Liver (tissue), 9 donors: ENCODE results near the gene SEPTIN5. TPM values are rescaled to one million over a fixed set of nuclear protein-coding genes. Genes with fewer than 3 reads are reported as not detected.

Source experiments
- DNase-seq: peaks from one replicate; pipeline ENCODE4 v3.0.0-alpha.2; 2017; ENCODE audit warnings: low spot score
- H3K27ac ChIP-seq, 2 donors: one replicate each; pipeline ENCODE4 v1.7.0; 2013; ENCODE audit warnings: inconsistent platforms in 2 of 2, low read length in 2 of 2, control low read depth in 1 of 2, low read depth in 1 of 2, mild to moderate bottlenecking in 1 of 2
- H3K27me3 ChIP-seq, 4 donors: one replicate each; pipeline versions ENCODE4 v1.6.1 to v1.7.0; 2013; ENCODE audit warnings: low read length in 3 of 4, inconsistent platforms in 1 of 4, mild to moderate bottlenecking in 1 of 4, moderate library complexity in 1 of 4; ENCODE audit not compliant: control insufficient read depth in 4 of 4, insufficient read depth in 4 of 4
- H3K36me3 ChIP-seq, 4 donors: one replicate each; pipeline versions ENCODE4 v1.6.1 to v1.7.0; 2013; ENCODE audit warnings: low read length in 3 of 4, mild to moderate bottlenecking in 3 of 4, low read depth in 1 of 4, moderate library complexity in 1 of 4; ENCODE audit not compliant: control insufficient read depth in 4 of 4, insufficient read depth in 3 of 4
- H3K4me1 ChIP-seq, 4 donors: one replicate each; pipeline versions ENCODE4 v1.6.1 to v1.7.0; 2013; ENCODE audit warnings: low read length in 3 of 4, mild to moderate bottlenecking in 3 of 4, moderate library complexity in 1 of 4; ENCODE audit not compliant: control insufficient read depth in 4 of 4, insufficient read depth in 4 of 4
- H3K4me3 ChIP-seq, 3 donors: one replicate each; pipeline versions ENCODE4 v1.6.1 to v1.7.0; 2013; ENCODE audit warnings: low read length in 3 of 3, control low read depth in 1 of 3, low read depth in 1 of 3, mild to moderate bottlenecking in 1 of 3
- H3K9ac ChIP-seq, 2 donors: one replicate each; pipeline ENCODE4 v1.7.0; 2013; ENCODE audit warnings: low read length in 2 of 2, mild to moderate bottlenecking in 2 of 2, moderate library complexity in 2 of 2, control low read depth in 1 of 2, low read depth in 1 of 2
- H3K9me3 ChIP-seq, 4 donors: one replicate each; pipeline versions ENCODE4 v1.6.1 to v1.7.0; 2013; ENCODE audit warnings: low read length in 3 of 4; ENCODE audit not compliant: control insufficient read depth in 4 of 4
- EGR1 ChIP-seq, 2 donors: IDR thresholded peaks; 2 replicates each; pipeline ENCODE4 v1.6.1; 2016 to 2018; ENCODE audit warnings: antibody characterized with exemption in 2 of 2, low read depth in 2 of 2
- FOXA1 ChIP-seq: IDR thresholded peaks from 2 replicates; pipeline ENCODE4 v1.6.1; 2016; ENCODE audit warnings: antibody characterized with exemption
- FOXA2 ChIP-seq: IDR thresholded peaks from 2 replicates; pipeline ENCODE4 v1.6.1; 2016; ENCODE audit warnings: antibody characterized with exemption
- GABPA ChIP-seq, 2 donors: IDR thresholded peaks in 1 of 2; conservative IDR thresholded peaks in 1 of 2; 2 replicates each; pipeline ENCODE4 v1.6.1; 2016; ENCODE audit warnings: antibody characterized with exemption in 2 of 2, mild to moderate bottlenecking in 1 of 2, moderate library complexity in 1 of 2
- HNF4A ChIP-seq, 2 donors: conservative IDR thresholded peaks; 2 replicates each; pipeline ENCODE4 v1.6.1; 2016; ENCODE audit warnings: antibody characterized with exemption in 2 of 2, mild to moderate bottlenecking in 2 of 2
- HNF4G ChIP-seq: IDR thresholded peaks from 2 replicates; pipeline ENCODE4 v1.6.1; 2016; ENCODE audit warnings: antibody characterized with exemption
- JUND ChIP-seq, 2 donors: IDR thresholded peaks; 2 replicates each; pipeline ENCODE4 v1.6.1; 2016; ENCODE audit warnings: antibody characterized with exemption in 2 of 2
- NR2F2 ChIP-seq: IDR thresholded peaks from 2 replicates; pipeline ENCODE4 v1.6.1; 2016; ENCODE audit warnings: antibody characterized with exemption
- RAD21 ChIP-seq, 2 donors: IDR thresholded peaks; 2 replicates each; pipeline ENCODE4 v1.6.1; 2016; ENCODE audit warnings: antibody characterized with exemption in 2 of 2, mild to moderate bottlenecking in 2 of 2
- SP1 ChIP-seq: IDR thresholded peaks from 2 replicates; pipeline ENCODE4 v1.6.1; 2018; ENCODE audit warnings: antibody characterized with exemption, mild to moderate bottlenecking
- TAF1 ChIP-seq: conservative IDR thresholded peaks from 2 replicates; pipeline ENCODE4 v1.6.1; 2016; ENCODE audit warnings: antibody characterized with exemption, mild to moderate bottlenecking
- YY1 ChIP-seq: IDR thresholded peaks from 2 replicates; pipeline ENCODE4 v1.6.1; 2016; ENCODE audit warnings: antibody characterized with exemption, mild to moderate bottlenecking
- WGBS: extraction: QIAGEN DNeasy Blood & Tissue Kit; methylation state at CpG from one replicate; pipeline ENCODE4 v1.1.7; 2013; 5-methylcytosine and 5-hydroxymethylcytosine counted together
- polyA plus RNA-seq, 2 donors: library from polyadenylated mRNA; stranded (reverse) in 1 of 2; unstranded in 1 of 2; fragments of 200-250 nt in 1 of 2; fragments of >200 nt in 1 of 2; fragmentation: Nextera tagmentation in 1 of 2; extraction: Ambion mirVana in 1 of 2; gene quantifications; one replicate each; pipeline versions ENCODE4 v1.2.1 to v1.2.3, GENCODE V29; 2013 to 2015
- total RNA-seq, 2 donors: library from RNA; depleted of rRNA; stranded (reverse); fragments of >200 nt; gene quantifications; one replicate each; pipeline ENCODE4 v1.2.3, GENCODE V29; 2014
- TF ChIP-seq, protein P1 (sequence below): IDR thresholded peaks from 2 replicates; pipeline ENCODE4 v1.6.1; 2016; ENCODE audit warnings: antibody characterized with exemption
- TF ChIP-seq, protein P2 (sequence below): IDR thresholded peaks from 2 replicates; pipeline ENCODE4 v1.6.1; 2016; ENCODE audit warnings: antibody characterized with exemption
- TF ChIP-seq, protein P3 (sequence below): IDR thresholded peaks from 2 replicates; pipeline ENCODE4 v1.6.1; 2016; ENCODE audit warnings: antibody characterized with exemption, mild to moderate bottlenecking
- TF ChIP-seq, protein P4 (sequence below): fragments of 150-350 bp; IDR thresholded peaks from 2 replicates; pipeline ENCODE4 v1.5.1; 2017; ENCODE audit warnings: improper control_type of control experiment, low read depth, low read length; ENCODE audit not compliant: missing input control
- TF ChIP-seq, protein P5 (sequence below): IDR thresholded peaks from 2 replicates; pipeline ENCODE4 v1.6.1; 2016; ENCODE audit warnings: antibody characterized with exemption
- donor health status: healthy.
- donor health status: healthy.
- donor health status: healthy.
- donor health status: healthy.
- donor health status: healthy.

Gene SEPTIN5
- total and polyA plus RNA-seq, 4 donors: 0.26 to 3.5 (median 2.8) TPM

DNA sequence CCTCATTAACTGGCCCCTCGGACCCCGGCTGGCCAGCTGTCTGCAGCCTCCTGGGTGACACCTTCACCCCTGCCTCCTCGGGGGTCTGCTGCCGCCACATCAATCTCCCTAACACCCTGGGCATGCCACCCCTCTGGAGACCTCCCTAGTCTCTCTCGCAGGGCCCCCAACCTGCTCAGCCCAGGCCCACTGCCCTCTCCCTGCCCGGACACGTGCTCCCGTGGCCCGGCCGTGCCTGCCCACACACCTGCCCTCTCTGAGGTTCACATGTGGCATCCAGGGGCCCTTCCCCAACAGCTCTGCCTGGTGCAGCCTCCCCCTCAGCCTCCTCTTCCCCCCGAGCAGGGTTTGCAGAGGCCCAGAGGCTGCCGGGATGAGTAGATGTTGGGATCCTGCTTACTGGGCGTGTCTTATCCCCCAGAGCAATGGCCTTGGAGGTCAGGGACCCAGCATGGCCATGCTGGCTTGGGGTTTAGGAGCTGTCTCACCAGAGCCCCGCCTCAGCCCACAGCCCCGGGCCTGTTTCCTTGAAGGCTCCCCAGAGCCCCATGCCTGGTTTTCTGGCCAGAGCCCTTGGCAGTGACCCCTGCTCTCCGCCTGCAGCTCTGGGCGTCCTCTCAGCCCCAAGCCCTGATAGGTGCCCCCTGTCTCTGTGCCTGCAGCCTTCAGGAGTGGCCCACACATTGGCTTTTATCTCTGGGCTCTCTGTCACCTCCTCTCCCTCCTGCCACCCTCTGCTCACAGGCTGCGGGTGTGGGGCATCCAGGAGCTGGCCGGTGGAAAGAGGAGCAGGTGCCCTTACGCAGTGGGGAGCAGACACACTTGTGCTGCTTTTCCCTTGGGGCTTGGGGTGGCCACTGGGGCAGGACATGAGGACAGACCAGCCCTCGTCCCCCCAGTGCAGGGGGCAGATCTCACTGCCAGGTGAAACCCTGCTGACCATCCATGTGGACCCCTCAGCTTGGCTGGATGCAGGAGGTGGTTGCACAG is 25.7 kb upstream of the SEPTIN5 start:
- Histone ChIP-seq H3K9me3 (no peaks in the 10 kb centered on the region), H3K4me3 (no peak overlapping the region), H3K27me3 (no peaks in the 10 kb centered on the region), H3K36me3 (no peaks in the 10 kb centered on the region), H3K4me1 (no peaks in the 10 kb centered on the region), H3K9ac (no peak overlapping the region), H3K27ac (no peak overlapping the region)
- 77% methylated on average over 21 of the region's 21 CpGs for WGBS
- TF ChIP-seq FOXA1: no peak
- no peak for TF ChIP-seq NR2F2
- TF ChIP-seq, protein P1, sequence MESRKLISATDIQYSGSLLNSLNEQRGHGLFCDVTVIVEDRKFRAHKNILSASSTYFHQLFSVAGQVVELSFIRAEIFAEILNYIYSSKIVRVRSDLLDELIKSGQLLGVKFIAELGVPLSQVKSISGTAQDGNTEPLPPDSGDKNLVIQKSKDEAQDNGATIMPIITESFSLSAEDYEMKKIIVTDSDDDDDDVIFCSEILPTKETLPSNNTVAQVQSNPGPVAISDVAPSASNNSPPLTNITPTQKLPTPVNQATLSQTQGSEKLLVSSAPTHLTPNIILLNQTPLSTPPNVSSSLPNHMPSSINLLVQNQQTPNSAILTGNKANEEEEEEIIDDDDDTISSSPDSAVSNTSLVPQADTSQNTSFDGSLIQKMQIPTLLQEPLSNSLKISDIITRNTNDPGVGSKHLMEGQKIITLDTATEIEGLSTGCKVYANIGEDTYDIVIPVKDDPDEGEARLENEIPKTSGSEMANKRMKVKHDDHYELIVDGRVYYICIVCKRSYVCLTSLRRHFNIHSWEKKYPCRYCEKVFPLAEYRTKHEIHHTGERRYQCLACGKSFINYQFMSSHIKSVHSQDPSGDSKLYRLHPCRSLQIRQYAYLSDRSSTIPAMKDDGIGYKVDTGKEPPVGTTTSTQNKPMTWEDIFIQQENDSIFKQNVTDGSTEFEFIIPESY: no peak
- TF ChIP-seq, protein P2, sequence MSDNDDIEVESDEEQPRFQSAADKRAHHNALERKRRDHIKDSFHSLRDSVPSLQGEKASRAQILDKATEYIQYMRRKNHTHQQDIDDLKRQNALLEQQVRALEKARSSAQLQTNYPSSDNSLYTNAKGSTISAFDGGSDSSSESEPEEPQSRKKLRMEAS: no peak
- no peak for TF ChIP-seq SP1
- no peak for TF ChIP-seq EGR1 (IDR thresholded peaks at IDR 0.05; ENCODE audit: low read depth in 2 of 2)
- TF ChIP-seq, protein P3, sequence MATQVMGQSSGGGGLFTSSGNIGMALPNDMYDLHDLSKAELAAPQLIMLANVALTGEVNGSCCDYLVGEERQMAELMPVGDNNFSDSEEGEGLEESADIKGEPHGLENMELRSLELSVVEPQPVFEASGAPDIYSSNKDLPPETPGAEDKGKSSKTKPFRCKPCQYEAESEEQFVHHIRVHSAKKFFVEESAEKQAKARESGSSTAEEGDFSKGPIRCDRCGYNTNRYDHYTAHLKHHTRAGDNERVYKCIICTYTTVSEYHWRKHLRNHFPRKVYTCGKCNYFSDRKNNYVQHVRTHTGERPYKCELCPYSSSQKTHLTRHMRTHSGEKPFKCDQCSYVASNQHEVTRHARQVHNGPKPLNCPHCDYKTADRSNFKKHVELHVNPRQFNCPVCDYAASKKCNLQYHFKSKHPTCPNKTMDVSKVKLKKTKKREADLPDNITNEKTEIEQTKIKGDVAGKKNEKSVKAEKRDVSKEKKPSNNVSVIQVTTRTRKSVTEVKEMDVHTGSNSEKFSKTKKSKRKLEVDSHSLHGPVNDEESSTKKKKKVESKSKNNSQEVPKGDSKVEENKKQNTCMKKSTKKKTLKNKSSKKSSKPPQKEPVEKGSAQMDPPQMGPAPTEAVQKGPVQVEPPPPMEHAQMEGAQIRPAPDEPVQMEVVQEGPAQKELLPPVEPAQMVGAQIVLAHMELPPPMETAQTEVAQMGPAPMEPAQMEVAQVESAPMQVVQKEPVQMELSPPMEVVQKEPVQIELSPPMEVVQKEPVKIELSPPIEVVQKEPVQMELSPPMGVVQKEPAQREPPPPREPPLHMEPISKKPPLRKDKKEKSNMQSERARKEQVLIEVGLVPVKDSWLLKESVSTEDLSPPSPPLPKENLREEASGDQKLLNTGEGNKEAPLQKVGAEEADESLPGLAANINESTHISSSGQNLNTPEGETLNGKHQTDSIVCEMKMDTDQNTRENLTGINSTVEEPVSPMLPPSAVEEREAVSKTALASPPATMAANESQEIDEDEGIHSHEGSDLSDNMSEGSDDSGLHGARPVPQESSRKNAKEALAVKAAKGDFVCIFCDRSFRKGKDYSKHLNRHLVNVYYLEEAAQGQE: no peak
- no peak for TF ChIP-seq HNF4A (conservative IDR thresholded peaks at IDR 0.05)
- TF ChIP-seq YY1: no peak
- TF ChIP-seq TAF1: no peak
- TF ChIP-seq, protein P4, sequence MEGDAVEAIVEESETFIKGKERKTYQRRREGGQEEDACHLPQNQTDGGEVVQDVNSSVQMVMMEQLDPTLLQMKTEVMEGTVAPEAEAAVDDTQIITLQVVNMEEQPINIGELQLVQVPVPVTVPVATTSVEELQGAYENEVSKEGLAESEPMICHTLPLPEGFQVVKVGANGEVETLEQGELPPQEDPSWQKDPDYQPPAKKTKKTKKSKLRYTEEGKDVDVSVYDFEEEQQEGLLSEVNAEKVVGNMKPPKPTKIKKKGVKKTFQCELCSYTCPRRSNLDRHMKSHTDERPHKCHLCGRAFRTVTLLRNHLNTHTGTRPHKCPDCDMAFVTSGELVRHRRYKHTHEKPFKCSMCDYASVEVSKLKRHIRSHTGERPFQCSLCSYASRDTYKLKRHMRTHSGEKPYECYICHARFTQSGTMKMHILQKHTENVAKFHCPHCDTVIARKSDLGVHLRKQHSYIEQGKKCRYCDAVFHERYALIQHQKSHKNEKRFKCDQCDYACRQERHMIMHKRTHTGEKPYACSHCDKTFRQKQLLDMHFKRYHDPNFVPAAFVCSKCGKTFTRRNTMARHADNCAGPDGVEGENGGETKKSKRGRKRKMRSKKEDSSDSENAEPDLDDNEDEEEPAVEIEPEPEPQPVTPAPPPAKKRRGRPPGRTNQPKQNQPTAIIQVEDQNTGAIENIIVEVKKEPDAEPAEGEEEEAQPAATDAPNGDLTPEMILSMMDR: no peak
- TF ChIP-seq, protein P5, sequence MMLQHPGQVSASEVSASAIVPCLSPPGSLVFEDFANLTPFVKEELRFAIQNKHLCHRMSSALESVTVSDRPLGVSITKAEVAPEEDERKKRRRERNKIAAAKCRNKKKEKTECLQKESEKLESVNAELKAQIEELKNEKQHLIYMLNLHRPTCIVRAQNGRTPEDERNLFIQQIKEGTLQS: no peak
- no peak for TF ChIP-seq GABPA (IDR thresholded peaks at IDR 0.05 in 1 of 2, conservative IDR thresholded peaks at IDR 0.05 in 1 of 2)
- no peak for TF ChIP-seq FOXA2
- TF ChIP-seq HNF4G: no peak
- no peak for TF ChIP-seq RAD21 (IDR thresholded peaks at IDR 0.05)
- no peak for TF ChIP-seq JUND (IDR thresholded peaks at IDR 0.05)
- DNase-seq: no peak
